DOHH2 (cell line): ENCODE data around the gene ARFGAP2.

ENCODE experiments used
- H3F3A ChIP-seq: fragments of 200-600 bp; sonication (generic), shearing (Covaris generic); 2 replicates; pipeline ENCODE4 v1.6.0; 2016; ENCODE audit warnings: antibody characterized with exemption, mild to moderate bottlenecking; ENCODE audit not compliant: control insufficient read depth, insufficient read depth
- H3K27ac ChIP-seq: fragments of 200-600 bp; sonication (generic); 2 replicates; pipeline ENCODE4 v1.5.1; 2014; ENCODE audit warnings: low read depth, mild to moderate bottlenecking, low read length, moderate library complexity
- H3K27me3 ChIP-seq: fragments of 200-600 bp; sonication (generic); 2 replicates; pipeline ENCODE4 v1.6.1; 2014; ENCODE audit warnings: mild to moderate bottlenecking, low read length, mixed read lengths; ENCODE audit not compliant: control insufficient read depth
- H3K36me3 ChIP-seq: fragments of 200-600 bp; sonication (generic); 2 replicates; pipeline ENCODE4 v1.6.1; 2014; ENCODE audit warnings: mild to moderate bottlenecking, low read length, moderate library complexity, mixed read lengths; ENCODE audit not compliant: control insufficient read depth
- H3K4me1 ChIP-seq: fragments of 200-600 bp; sonication (generic); 2 replicates; pipeline ENCODE4 v1.6.1; 2014; ENCODE audit warnings: mild to moderate bottlenecking, low read length, mixed read lengths; ENCODE audit not compliant: control insufficient read depth
- H3K4me2 ChIP-seq: fragments of 200-600 bp; sonication (generic); 2 replicates; pipeline ENCODE4 v1.6.0; 2014; ENCODE audit warnings: mild to moderate bottlenecking, low read length, moderate library complexity
- H3K4me3 ChIP-seq: fragments of 200-600 bp; sonication (generic); 2 replicates; pipeline ENCODE4 v1.5.1; 2014; ENCODE audit warnings: mild to moderate bottlenecking, low read length, mixed read lengths
- H3K79me2 ChIP-seq: fragments of 200-600 bp; sonication (generic); 2 replicates; pipeline ENCODE4 v1.6.1; 2014; ENCODE audit warnings: mild to moderate bottlenecking, low read length, mixed read lengths; ENCODE audit not compliant: control insufficient read depth
- H3K9me2 ChIP-seq: fragments of 200-600 bp; sonication (generic); replicated peaks from 2 replicates; pipeline ENCODE4 v1.6.1; 2014; ENCODE audit warnings: mild to moderate bottlenecking, low read length, mixed read lengths; ENCODE audit not compliant: control insufficient read depth
- H3K9me3 ChIP-seq: fragments of 200-600 bp; sonication (generic); 2 replicates; pipeline ENCODE4 v1.6.1; 2014; ENCODE audit warnings: antibody characterized with exemption, low read length, mixed read lengths; ENCODE audit not compliant: control insufficient read depth, insufficient read depth
- H4K20me1 ChIP-seq: fragments of 200-600 bp; sonication (generic); 2 replicates; pipeline ENCODE4 v1.6.0; 2014; ENCODE audit warnings: low read depth, mild to moderate bottlenecking, antibody characterized with exemption, low read length, moderate library complexity; ENCODE audit not compliant: control insufficient read depth, insufficient read depth
- EZH2phosphoT487 ChIP-seq: fragments of 200-600 bp; sonication (generic); IDR thresholded peaks from 2 replicates; pipeline ENCODE4 v1.6.1; 2017; ENCODE audit warnings: borderline replicate concordance, mild to moderate bottlenecking, antibody characterized with exemption, low read length, moderate library complexity, mixed read lengths
- TF ChIP-seq, protein P1 (sequence below): fragments of 200-600 bp; sonication (generic); IDR thresholded peaks from one replicate; pipeline ENCODE4 v1.5.1; 2014; ENCODE audit warnings: antibody characterized with exemption, mild to moderate bottlenecking, low read depth, low read length; ENCODE audit not compliant: poor library complexity, severe bottlenecking

ARFGAP2 gene

GRCh38 chr11:47181271-47181670 lies 4.6 kb upstream of the ARFGAP2 start:
- peaks cover 4% of the 10 kb centered on the region for H3K36me3 ChIP-seq
- H3F3A ChIP-seq, result no peaks in the 10 kb centered on the region
- H3K4me3 ChIP-seq, result no peak overlapping the region
- no peaks in the 10 kb centered on the region for H4K20me1 ChIP-seq
- H3K9me3 ChIP-seq, result no peaks in the 10 kb centered on the region
- H3K4me1 ChIP-seq, result peaks cover 12% of the 10 kb centered on the region
- no peaks in the 10 kb centered on the region for H3K9me2 ChIP-seq
- peaks cover 6% of the 10 kb centered on the region for H3K27me3 ChIP-seq
- H3K27ac ChIP-seq, result no peak overlapping the region
- H3K4me2 ChIP-seq, result no peak overlapping the region
- peaks cover 5% of the 10 kb centered on the region for H3K79me2 ChIP-seq
- no peak for TF ChIP-seq EZH2phosphoT487
- TF ChIP-seq, protein P1, sequence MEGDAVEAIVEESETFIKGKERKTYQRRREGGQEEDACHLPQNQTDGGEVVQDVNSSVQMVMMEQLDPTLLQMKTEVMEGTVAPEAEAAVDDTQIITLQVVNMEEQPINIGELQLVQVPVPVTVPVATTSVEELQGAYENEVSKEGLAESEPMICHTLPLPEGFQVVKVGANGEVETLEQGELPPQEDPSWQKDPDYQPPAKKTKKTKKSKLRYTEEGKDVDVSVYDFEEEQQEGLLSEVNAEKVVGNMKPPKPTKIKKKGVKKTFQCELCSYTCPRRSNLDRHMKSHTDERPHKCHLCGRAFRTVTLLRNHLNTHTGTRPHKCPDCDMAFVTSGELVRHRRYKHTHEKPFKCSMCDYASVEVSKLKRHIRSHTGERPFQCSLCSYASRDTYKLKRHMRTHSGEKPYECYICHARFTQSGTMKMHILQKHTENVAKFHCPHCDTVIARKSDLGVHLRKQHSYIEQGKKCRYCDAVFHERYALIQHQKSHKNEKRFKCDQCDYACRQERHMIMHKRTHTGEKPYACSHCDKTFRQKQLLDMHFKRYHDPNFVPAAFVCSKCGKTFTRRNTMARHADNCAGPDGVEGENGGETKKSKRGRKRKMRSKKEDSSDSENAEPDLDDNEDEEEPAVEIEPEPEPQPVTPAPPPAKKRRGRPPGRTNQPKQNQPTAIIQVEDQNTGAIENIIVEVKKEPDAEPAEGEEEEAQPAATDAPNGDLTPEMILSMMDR, result no peak

GRCh38 chr11:47180006-47180787 lies 3.5 kb upstream of the ARFGAP2 start:
- peaks cover 14% of the 10 kb centered on the region for H3K4me1 ChIP-seq
- no peaks in the 10 kb centered on the region for H3K9me2 ChIP-seq
- H3K4me3 ChIP-seq, result no peak overlapping the region
- H3K4me2 ChIP-seq, result no peak overlapping the region
- no peaks in the 10 kb centered on the region for H3K27me3 ChIP-seq
- H3F3A ChIP-seq, result no peaks in the 10 kb centered on the region
- H4K20me1 ChIP-seq, result no peaks in the 10 kb centered on the region; the same call in 1 of the 2 replicates
- peaks cover 15% of the 10 kb centered on the region for H3K79me2 ChIP-seq
- H3K36me3 ChIP-seq, result peaks cover 14% of the 10 kb centered on the region
- no peak for TF ChIP-seq EZH2phosphoT487
- TF ChIP-seq, protein P1, result no peak
- H3K27ac ChIP-seq, result no peak overlapping the region
- H3K9me3 ChIP-seq, result no peaks in the 10 kb centered on the region

GRCh38 chr11:47179655-47179991 lies 2.9 kb upstream of the ARFGAP2 start:
- H3K27me3 ChIP-seq, result no peaks in the 10 kb centered on the region
- no peak overlapping the region for H3K4me2 ChIP-seq
- peaks cover 20% of the 10 kb centered on the region for H3K4me1 ChIP-seq
- no peak for TF ChIP-seq EZH2phosphoT487
- TF ChIP-seq, protein P1, result peak; percentile 77
- peaks cover 20% of the 10 kb centered on the region for H3K36me3 ChIP-seq
- H3K9me3 ChIP-seq, result no peaks in the 10 kb centered on the region
- H3K4me3 ChIP-seq, result no peak overlapping the region
- no peak overlapping the region for H3K27ac ChIP-seq
- no peaks in the 10 kb centered on the region for H3K9me2 ChIP-seq
- H3K79me2 ChIP-seq, result peaks cover 21% of the 10 kb centered on the region
- H4K20me1 ChIP-seq, result no peaks in the 10 kb centered on the region; the same call in 1 of the 2 replicates
- H3F3A ChIP-seq, result no peaks in the 10 kb centered on the region
